ENCODE results near the gene C2CD2. TPM values are rescaled to one million over a fixed set of nuclear protein-coding genes. Genes with fewer than 3 reads are reported as not detected.

C2CD2 gene
- total RNA-seq, 6 experiments from 2014 or later = 7.3 to 11.4 (median 8.3) TPM

DNA sequence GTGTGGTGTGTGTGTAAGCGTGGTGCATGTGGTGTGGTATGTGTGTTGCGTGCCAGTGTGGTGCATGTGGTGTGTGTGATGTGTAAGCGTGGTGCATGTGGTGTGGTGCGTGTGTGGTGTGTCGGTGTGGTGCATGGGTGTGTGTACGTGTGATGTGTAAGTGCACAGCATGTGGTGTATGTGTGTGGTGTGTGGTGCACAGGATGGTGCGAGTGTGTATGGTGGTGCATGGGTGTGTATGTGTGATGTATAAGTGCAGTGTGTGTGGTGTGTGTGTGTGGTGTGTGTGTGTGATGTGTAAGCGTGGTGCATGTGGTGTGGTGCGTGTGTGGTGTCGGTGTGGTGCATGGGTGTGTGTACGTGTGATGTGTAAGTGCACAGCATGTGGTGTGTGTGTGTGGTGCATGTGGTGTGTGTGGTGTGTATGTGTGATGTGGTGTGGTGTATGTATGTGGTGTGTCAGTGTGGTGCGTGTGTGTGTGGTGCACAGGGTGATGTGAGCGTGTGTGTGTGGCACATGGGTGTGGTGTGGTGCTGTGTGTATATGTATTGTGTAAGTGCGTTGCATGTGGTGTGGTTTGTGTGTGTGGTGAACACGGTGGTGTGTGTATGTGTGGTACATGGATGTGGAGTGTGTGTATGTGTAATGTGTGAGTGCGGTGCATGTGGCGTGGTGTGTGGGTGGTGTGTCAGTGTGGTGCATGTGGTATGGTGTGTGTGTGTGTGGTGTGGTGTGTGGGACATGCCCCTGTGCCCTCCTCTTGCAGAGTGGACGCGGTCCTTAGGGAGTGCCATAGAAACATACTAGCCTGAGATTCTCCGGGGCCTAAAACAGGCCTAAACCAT lies 1.1 kb upstream of the C2CD2 start:
- DNase-seq = no peak
- Histone ChIP-seq H3K4me3 (no peak overlapping the region), H3K27ac (no peak overlapping the region), H3K27me3 (no peaks in the 10 kb centered on the region), H3K4me1 (peaks cover 0 to 8% (median 0%) of the 10 kb centered on the region in 4 donors), H3K36me3 (no peaks in the 10 kb centered on the region), H3K9me3 (no peaks in the 10 kb centered on the region)
- TF ChIP-seq POLR2A (IDR thresholded peaks at IDR 0.05) (no peak), CTCF (IDR thresholded peaks at IDR 0.05) (no peak)
- no peak for ATAC-seq
- 92% methylated on average over 16 of the region's 20 CpGs for WGBS (ENCODE audit: insufficient coverage, low coverage, low lambda C conversion rate, missing lambda C conversion rate)
- intact Hi-C loops (cut with DNase I) = no loop called here

DNA sequence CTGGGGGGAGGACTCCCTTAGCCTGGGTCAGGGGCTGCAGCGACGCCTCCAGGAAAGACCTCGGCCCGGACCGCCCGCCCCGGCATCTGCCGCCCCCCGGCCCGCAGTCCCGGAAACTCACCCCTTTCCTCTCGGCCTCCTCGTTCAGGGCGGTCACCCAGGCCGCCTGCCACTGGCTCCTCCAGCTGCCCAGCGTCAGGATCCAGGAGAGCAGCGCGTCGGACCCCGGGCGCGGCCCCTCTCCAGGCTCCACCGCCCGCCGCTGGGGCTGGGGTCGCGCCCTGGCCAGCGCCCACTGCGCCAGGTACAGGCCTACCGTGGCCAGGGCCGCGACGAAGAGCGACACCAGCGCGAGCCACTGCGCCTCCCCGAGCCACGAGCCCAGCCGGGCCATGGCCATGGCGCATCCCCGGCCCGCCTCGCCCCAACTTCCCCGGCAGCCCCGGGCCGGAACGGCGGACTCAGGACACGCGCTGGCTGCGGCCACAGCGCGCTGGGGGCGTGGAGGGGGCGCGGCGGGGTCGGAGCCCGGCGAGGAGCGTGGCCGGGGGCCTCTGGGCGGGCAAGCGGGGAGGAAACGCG lies 478 bp downstream of the C2CD2 start:
- WGBS (ENCODE audit: insufficient coverage, low coverage, low lambda C conversion rate, missing lambda C conversion rate) = 10% methylated on average over 2 of the region's 67 CpGs
- intact Hi-C loops (cut with DNase I) = no loop called here
- peaks cover 0 to 8% (median 0%) of the 10 kb centered on the region in 4 donors for H3K4me1 ChIP-seq
- TF ChIP-seq POLR2A (IDR thresholded peaks at IDR 0.05) = no peak
- no peak for TF ChIP-seq CTCF (IDR thresholded peaks at IDR 0.05)
- no peaks in the 10 kb centered on the region for H3K36me3 ChIP-seq
- no peaks in the 10 kb centered on the region for H3K27me3 ChIP-seq
- H3K9me3 ChIP-seq = no peaks in the 10 kb centered on the region
- ATAC-seq (peak; percentile 6 to 32 (median 18)), DNase-seq (peak in 1 of 3 donors; percentile 49)
- H3K4me3 ChIP-seq = peak overlapping the region; percentile 66 to 86 (median 68)
- H3K27ac ChIP-seq = peak overlapping the region; percentile 26 to 67 (median 51)

DNA sequence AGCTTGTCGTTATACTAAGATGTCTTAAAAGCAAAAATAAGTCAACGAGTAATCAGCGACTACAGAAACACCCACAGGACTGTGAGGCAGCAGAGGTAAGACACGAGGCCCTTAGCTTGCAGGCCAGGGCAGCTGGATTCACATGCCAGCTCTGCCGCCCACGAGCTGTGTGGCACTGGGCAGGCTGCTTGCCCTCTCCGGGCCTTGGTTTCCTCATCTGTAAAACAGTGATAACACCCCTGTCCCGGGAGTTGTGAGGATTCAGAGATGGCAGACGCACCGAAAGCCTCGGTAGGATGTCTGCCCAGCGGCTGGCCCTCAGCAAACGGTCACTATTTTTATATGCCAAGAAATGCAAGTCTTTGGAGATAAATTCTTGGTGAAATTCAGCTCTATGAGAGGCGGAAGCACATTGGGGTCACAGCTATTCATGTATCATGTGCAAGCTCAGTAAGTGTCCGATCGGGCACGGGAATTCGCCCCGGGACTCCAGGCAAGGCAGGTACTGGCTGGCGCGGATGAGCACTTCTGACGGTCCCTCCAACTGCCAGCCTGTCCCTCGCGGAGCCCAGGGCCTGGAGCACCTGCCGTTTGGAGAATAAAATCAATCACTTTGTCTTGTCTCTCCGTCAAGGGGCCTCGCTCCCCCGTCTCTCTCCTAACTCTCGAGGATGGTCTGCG lies 1.1 kb downstream of the C2CD2 start:
- intact Hi-C loops (cut with DNase I) = no loop called here
- H3K4me3 ChIP-seq = peak overlapping the region; percentile 66 to 86 (median 68)
- TF ChIP-seq POLR2A (IDR thresholded peaks at IDR 0.05) = no peak
- TF ChIP-seq CTCF (IDR thresholded peaks at IDR 0.05) = no peak
- H3K9me3 ChIP-seq = no peaks in the 10 kb centered on the region
- peaks cover 0 to 8% (median 0%) of the 10 kb centered on the region in 4 donors for H3K4me1 ChIP-seq
- H3K27me3 ChIP-seq = no peaks in the 10 kb centered on the region
- H3K27ac ChIP-seq = peak overlapping the region in 2 of 3 donors; percentile 51 to 67
- WGBS (ENCODE audit: insufficient coverage, low coverage, low lambda C conversion rate, missing lambda C conversion rate) = 7% methylated on average over 3 of the region's 30 CpGs
- H3K36me3 ChIP-seq = no peaks in the 10 kb centered on the region
- DNase-seq (no peak), ATAC-seq (peak in 1 of 4 donors; percentile 1)

- DNase-seq (no peak), ATAC-seq (no peak)
- no peak overlapping the region for H3K27ac ChIP-seq
- H3K4me3 ChIP-seq = peak overlapping the region in 2 of 3 donors; percentile 66 to 68
- no peaks in the 10 kb centered on the region for H3K9me3 ChIP-seq
- no peaks in the 10 kb centered on the region for H3K36me3 ChIP-seq
- TF ChIP-seq CTCF (IDR thresholded peaks at IDR 0.05) (no peak), POLR2A (IDR thresholded peaks at IDR 0.05) (no peak)
- WGBS (ENCODE audit: insufficient coverage, low coverage, low lambda C conversion rate, missing lambda C conversion rate) = 70% methylated on average over 2 of the region's 5 CpGs
- intact Hi-C loops (cut with DNase I) = no loop called here
- H3K4me1 ChIP-seq = peaks cover 0 to 8% (median 0%) of the 10 kb centered on the region in 4 donors
- H3K27me3 ChIP-seq = no peaks in the 10 kb centered on the region
Observed at GRCh38 chr21:41951876-41952567, 1.8 kb downstream of the C2CD2 start.

Measured in right lobe of liver (tissue), 6 donors.